ENCODE measurements around the gene MAP2K5.

DNA sequence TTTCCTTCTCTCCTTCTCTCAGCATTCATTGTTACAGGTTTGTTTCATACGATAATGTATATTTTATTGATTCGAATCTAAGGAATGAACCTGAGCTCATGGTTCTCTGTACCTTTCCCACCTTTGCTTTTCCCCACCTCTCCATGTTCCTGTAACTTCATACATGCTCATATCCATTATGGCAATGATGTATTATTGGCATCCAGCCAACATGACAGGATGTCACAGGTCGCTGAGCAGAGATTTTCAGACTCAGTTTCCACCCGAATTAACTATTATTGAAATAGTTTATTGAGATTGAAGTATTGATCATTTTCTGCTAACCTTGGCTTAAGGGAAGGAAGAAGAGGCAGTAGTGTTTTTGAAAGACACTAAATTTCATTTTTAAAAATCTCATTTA lies 64.8 kb downstream of the MAP2K5 start:
- TF ChIP-seq CTCF (IDR thresholded peaks at IDR 0.05; ENCODE audit: low read length) (no peak), EZH2 (optimal IDR thresholded peaks at IDR 0.05; ENCODE audit: low read depth, low read length) (no peak)

Data from MM.1S (cell line).